ENCODE results near the gene ZNF679.
"Not testable (repeated sequence)": the region's sequence is repeated elsewhere in the genome, so short reads cannot be mapped to it uniquely, and the experiment has no call there.

The ZNF679 gene

GRCh38 chr7:64307254-64308015, 79.2 kb downstream of the ZNF679 start:
- Mint-ChIP-seq H3K9me3 (peaks cover 94% of the 10 kb centered on the region), H3K4me3 (no peak overlapping the region), H3K27me3 (ENCODE audit: low read depth, poor library complexity) (no peaks in the 10 kb centered on the region), H3K27ac (no peak overlapping the region), H3K4me1 (no peaks in the 10 kb centered on the region), H3K36me3 (ENCODE audit: low read depth) (no peaks in the 10 kb centered on the region)
- DNase-seq, result no peak
- TF ChIP-seq CTCF (IDR thresholded peaks at IDR 0.05), result no peak

- Mint-ChIP-seq H3K9me3 (peaks cover 96% of the 10 kb centered on the region), H3K27ac (no peak overlapping the region), H3K4me3 (no peak overlapping the region), H3K36me3 (ENCODE audit: low read depth) (no peaks in the 10 kb centered on the region), H3K4me1 (no peaks in the 10 kb centered on the region), H3K27me3 (ENCODE audit: low read depth, poor library complexity) (no peaks in the 10 kb centered on the region)
- TF ChIP-seq CTCF (IDR thresholded peaks at IDR 0.05), result no peak
- DNase-seq, result no peak
Measured at GRCh38 chr7:64308016-64308270, 79.7 kb downstream of the ZNF679 start.

GRCh38 chr7:64310426-64310825, 82.2 kb downstream of the ZNF679 start:
- Mint-ChIP-seq H3K27me3 (ENCODE audit: low read depth, poor library complexity) (no peaks in the 10 kb centered on the region), H3K27ac (no peak overlapping the region), H3K36me3 (ENCODE audit: low read depth) (no peaks in the 10 kb centered on the region), H3K9me3 (peaks cover 98% of the 10 kb centered on the region), H3K4me1 (no peaks in the 10 kb centered on the region), H3K4me3 (no peak overlapping the region)
- no peak for TF ChIP-seq CTCF (IDR thresholded peaks at IDR 0.05)
- no peak for DNase-seq

- no peaks in the 10 kb centered on the region for H3K27me3 Mint-ChIP-seq (ENCODE audit: low read depth, poor library complexity)
- no peak for TF ChIP-seq CTCF (IDR thresholded peaks at IDR 0.05)
- DNase-seq, result no peak
- H3K27ac Mint-ChIP-seq, result no peak overlapping the region
- H3K4me3 Mint-ChIP-seq, result no peak overlapping the region
- H3K36me3 Mint-ChIP-seq (ENCODE audit: low read depth), result no peaks in the 10 kb centered on the region
- H3K4me1 Mint-ChIP-seq, result no peaks in the 10 kb centered on the region
- H3K9me3 Mint-ChIP-seq, result peaks cover 97% of the 10 kb centered on the region
Measured at GRCh38 chr7:64312826-64313225, 84.6 kb downstream of the ZNF679 start.

GRCh38 chr7:64313740-64314491, 85.6 kb downstream of the ZNF679 start, which contains the start of gene ZNF736:
Gene ZNF736 (plus strand): TSS chr7:64313961. CDS start chr7:64314151, 190 bp downstream.
- no peak for TF ChIP-seq CTCF (IDR thresholded peaks at IDR 0.05)
- H3K9me3 Mint-ChIP-seq, result peaks cover 90% of the 10 kb centered on the region
- H3K36me3 Mint-ChIP-seq (ENCODE audit: low read depth), result no peaks in the 10 kb centered on the region
- no peaks in the 10 kb centered on the region for H3K4me1 Mint-ChIP-seq
- no peak within 1 kb of the TSS for H3K27ac Mint-ChIP-seq
- DNase-seq, result no peak
- H3K27me3 Mint-ChIP-seq (ENCODE audit: low read depth, poor library complexity), result no peaks in the 10 kb centered on the region
- no peak within 1 kb of the TSS for H3K4me3 Mint-ChIP-seq

GRCh38 chr7:64314566-64314965, 86.3 kb downstream of the ZNF679 start:
- no peaks in the 10 kb centered on the region for H3K27me3 Mint-ChIP-seq (ENCODE audit: low read depth, poor library complexity)
- DNase-seq, result no peak
- peaks cover 86% of the 10 kb centered on the region for H3K9me3 Mint-ChIP-seq
- TF ChIP-seq CTCF (IDR thresholded peaks at IDR 0.05), result no peak
- no peak overlapping the region for H3K4me3 Mint-ChIP-seq
- H3K36me3 Mint-ChIP-seq (ENCODE audit: low read depth), result no peaks in the 10 kb centered on the region
- H3K27ac Mint-ChIP-seq, result no peak overlapping the region
- no peaks in the 10 kb centered on the region for H3K4me1 Mint-ChIP-seq

- H3K36me3 Mint-ChIP-seq (ENCODE audit: low read depth); DNase-seq; H3K4me1 Mint-ChIP-seq; H3K27me3 Mint-ChIP-seq (ENCODE audit: low read depth, poor library complexity); H3K4me3 Mint-ChIP-seq; H3K27ac Mint-ChIP-seq: not testable (repeated sequence)
- H3K9me3 Mint-ChIP-seq, result peaks cover 85% of the 10 kb centered on the region
Measured at GRCh38 chr7:64316031-64316742, 87.9 kb downstream of the ZNF679 start.

Data from nephron progenitor cell (in vitro differentiated cells).